ENCODE measurements around the gene STK11.

The STK11 gene

GRCh38 chr19:1205114-1206099, at the start of gene STK11:
TSS of gene STK11 (plus strand) at chr19:1205778. CDS start at chr19:1206914, 1,136 bp downstream.
- peak; percentile 86 for DNase-seq

- no peak for DNase-seq
Measured at GRCh38 chr19:1156305-1156801, 49.2 kb upstream of the STK11 start.

GRCh38 chr19:1156830-1157615, 48.6 kb upstream of the STK11 start:
- DNase-seq, result no peak

GRCh38 chr19:1157931-1158884, 47.4 kb upstream of the STK11 start:
- no peak for DNase-seq

GRCh38 chr19:1158885-1159448, 46.6 kb upstream of the STK11 start:
- DNase-seq, result no peak

GRCh38 chr19:1159864-1160595, 45.5 kb upstream of the STK11 start:
- DNase-seq, result no peak

GRCh38 chr19:1161716-1162115, 43.9 kb upstream of the STK11 start:
- no peak for DNase-seq

- DNase-seq, result no peak
Measured at GRCh38 chr19:1162404-1163282, 42.9 kb upstream of the STK11 start.

- no peak for DNase-seq
Measured at GRCh38 chr19:1163283-1163933, 42.2 kb upstream of the STK11 start.

- no peak for DNase-seq
Measured at GRCh38 chr19:1163934-1164683, 41.5 kb upstream of the STK11 start.

GRCh38 chr19:1164684-1165531, 40.7 kb upstream of the STK11 start:
- DNase-seq, result no peak

GRCh38 chr19:1166872-1167573, 38.6 kb upstream of the STK11 start:
- DNase-seq, result no peak

GRCh38 chr19:1167687-1168571, 37.6 kb upstream of the STK11 start:
- no peak for DNase-seq

GRCh38 chr19:1168572-1169410, 36.8 kb upstream of the STK11 start:
- DNase-seq, result no peak

- no peak for DNase-seq
Measured at GRCh38 chr19:1169411-1169791, 36.2 kb upstream of the STK11 start.
